Measurements from ENCODE around the gene ALDH8A1.
"Not testable (repeated sequence)": the region's sequence is repeated elsewhere in the genome, so short reads cannot be mapped to it uniquely, and the experiment has no call there.

The ALDH8A1 gene

GRCh38 chr6:134904731-134905130 is 45.2 kb downstream of the ALDH8A1 start:
- not testable (repeated sequence) for H3K36me3 ChIP-seq (ENCODE audit: control insufficient read depth, low read depth, low read length); H3K4me1 ChIP-seq (ENCODE audit: control insufficient read depth, low read depth, low read length); H3K9ac ChIP-seq (ENCODE audit: low read length); H3K27ac ChIP-seq (ENCODE audit: low read length); H3K4me3 ChIP-seq (ENCODE audit: low read length); H3K9me3 ChIP-seq (ENCODE audit: control insufficient read depth, low read depth, low read length); H3K27me3 ChIP-seq (ENCODE audit: control insufficient read depth, insufficient read depth, low read length)

GRCh38 chr6:134903448-134903847 is 46.5 kb downstream of the ALDH8A1 start:
- H3K27me3 ChIP-seq (ENCODE audit: control insufficient read depth, insufficient read depth, low read length): no peaks in the 10 kb centered on the region
- no peaks in the 10 kb centered on the region for H3K36me3 ChIP-seq (ENCODE audit: control insufficient read depth, low read depth, low read length)
- no peaks in the 10 kb centered on the region for H3K9me3 ChIP-seq (ENCODE audit: control insufficient read depth, low read depth, low read length)
- no peak overlapping the region for H3K9ac ChIP-seq (ENCODE audit: low read length)
- H3K4me1 ChIP-seq (ENCODE audit: control insufficient read depth, low read depth, low read length): no peaks in the 10 kb centered on the region
- no peak overlapping the region for H3K4me3 ChIP-seq (ENCODE audit: low read length)
- no peak overlapping the region for H3K27ac ChIP-seq (ENCODE audit: low read length)

- Histone ChIP-seq H3K4me3 (ENCODE audit: low read length) (no peak overlapping the region), H3K9me3 (ENCODE audit: control insufficient read depth, low read depth, low read length) (no peaks in the 10 kb centered on the region), H3K9ac (ENCODE audit: low read length) (no peak overlapping the region), H3K36me3 (ENCODE audit: control insufficient read depth, low read depth, low read length) (no peaks in the 10 kb centered on the region), H3K4me1 (ENCODE audit: control insufficient read depth, low read depth, low read length) (no peaks in the 10 kb centered on the region), H3K27me3 (ENCODE audit: control insufficient read depth, insufficient read depth, low read length) (no peaks in the 10 kb centered on the region), H3K27ac (ENCODE audit: low read length) (no peak overlapping the region)
These were observed 47.0 kb downstream of the ALDH8A1 start for GRCh38 chr6:134902936-134903335.

- Histone ChIP-seq H3K27ac (ENCODE audit: low read length) (no peak overlapping the region), H3K9ac (ENCODE audit: low read length) (no peak overlapping the region)
These were observed 47.6 kb downstream of the ALDH8A1 start for GRCh38 chr6:134902074-134902861.

GRCh38 chr6:134898575-134898974 is 51.3 kb downstream of the ALDH8A1 start:
- H3K4me3 ChIP-seq (ENCODE audit: low read length): no peak overlapping the region
- H3K4me1 ChIP-seq (ENCODE audit: control insufficient read depth, low read depth, low read length): no peaks in the 10 kb centered on the region
- no peaks in the 10 kb centered on the region for H3K36me3 ChIP-seq (ENCODE audit: control insufficient read depth, low read depth, low read length)
- H3K9ac ChIP-seq (ENCODE audit: low read length): no peak overlapping the region
- no peaks in the 10 kb centered on the region for H3K9me3 ChIP-seq (ENCODE audit: control insufficient read depth, low read depth, low read length)
- no peak overlapping the region for H3K27ac ChIP-seq (ENCODE audit: low read length)
- no peaks in the 10 kb centered on the region for H3K27me3 ChIP-seq (ENCODE audit: control insufficient read depth, insufficient read depth, low read length)

More at GRCh38 chr6:134902074-134902861, 47.6 kb downstream of the ALDH8A1 start:
- no peaks in the 10 kb centered on the region for H3K36me3 ChIP-seq (ENCODE audit: control insufficient read depth, low read depth, low read length)
- no peak overlapping the region for H3K4me3 ChIP-seq (ENCODE audit: low read length)
- H3K4me1 ChIP-seq (ENCODE audit: control insufficient read depth, low read depth, low read length): no peaks in the 10 kb centered on the region
- no peaks in the 10 kb centered on the region for H3K9me3 ChIP-seq (ENCODE audit: control insufficient read depth, low read depth, low read length)
- H3K27me3 ChIP-seq (ENCODE audit: control insufficient read depth, insufficient read depth, low read length): no peaks in the 10 kb centered on the region

- H3K9ac ChIP-seq (ENCODE audit: low read length); H3K9me3 ChIP-seq (ENCODE audit: control insufficient read depth, low read depth, low read length); H3K4me3 ChIP-seq (ENCODE audit: low read length); H3K4me1 ChIP-seq (ENCODE audit: control insufficient read depth, low read depth, low read length); H3K27ac ChIP-seq (ENCODE audit: low read length); H3K27me3 ChIP-seq (ENCODE audit: control insufficient read depth, insufficient read depth, low read length); H3K36me3 ChIP-seq (ENCODE audit: control insufficient read depth, low read depth, low read length): not testable (repeated sequence)
These were observed 51.7 kb downstream of the ALDH8A1 start for GRCh38 chr6:134898166-134898565.

GRCh38 chr6:134896910-134897309 is 53.0 kb downstream of the ALDH8A1 start:
- Histone ChIP-seq H3K4me3 (ENCODE audit: low read length) (no peak overlapping the region), H3K9ac (ENCODE audit: low read length) (no peak overlapping the region), H3K9me3 (ENCODE audit: control insufficient read depth, low read depth, low read length) (no peaks in the 10 kb centered on the region), H3K27ac (ENCODE audit: low read length) (no peak overlapping the region), H3K27me3 (ENCODE audit: control insufficient read depth, insufficient read depth, low read length) (no peaks in the 10 kb centered on the region), H3K36me3 (ENCODE audit: control insufficient read depth, low read depth, low read length) (no peaks in the 10 kb centered on the region), H3K4me1 (ENCODE audit: control insufficient read depth, low read depth, low read length) (no peaks in the 10 kb centered on the region)

- Histone ChIP-seq H3K9me3 (ENCODE audit: control insufficient read depth, low read depth, low read length) (no peaks in the 10 kb centered on the region), H3K36me3 (ENCODE audit: control insufficient read depth, low read depth, low read length) (no peaks in the 10 kb centered on the region), H3K27ac (ENCODE audit: low read length) (no peak overlapping the region), H3K9ac (ENCODE audit: low read length) (no peak overlapping the region), H3K4me3 (ENCODE audit: low read length) (no peak overlapping the region), H3K4me1 (ENCODE audit: control insufficient read depth, low read depth, low read length) (no peaks in the 10 kb centered on the region), H3K27me3 (ENCODE audit: control insufficient read depth, insufficient read depth, low read length) (no peaks in the 10 kb centered on the region)
These were observed 55.1 kb downstream of the ALDH8A1 start for GRCh38 chr6:134894800-134895199.

GRCh38 chr6:134892362-134892761 is 57.5 kb downstream of the ALDH8A1 start:
- H3K27ac ChIP-seq (ENCODE audit: low read length): no peak overlapping the region
- H3K9me3 ChIP-seq (ENCODE audit: control insufficient read depth, low read depth, low read length): no peaks in the 10 kb centered on the region
- H3K36me3 ChIP-seq (ENCODE audit: control insufficient read depth, low read depth, low read length): no peaks in the 10 kb centered on the region
- no peak overlapping the region for H3K9ac ChIP-seq (ENCODE audit: low read length)
- H3K4me1 ChIP-seq (ENCODE audit: control insufficient read depth, low read depth, low read length): no peaks in the 10 kb centered on the region
- H3K4me3 ChIP-seq (ENCODE audit: low read length): no peak overlapping the region
- no peaks in the 10 kb centered on the region for H3K27me3 ChIP-seq (ENCODE audit: control insufficient read depth, insufficient read depth, low read length)

GRCh38 chr6:134891633-134892032 is 58.3 kb downstream of the ALDH8A1 start:
- no peaks in the 10 kb centered on the region for H3K9me3 ChIP-seq (ENCODE audit: control insufficient read depth, low read depth, low read length)
- no peaks in the 10 kb centered on the region for H3K36me3 ChIP-seq (ENCODE audit: control insufficient read depth, low read depth, low read length)
- H3K27ac ChIP-seq (ENCODE audit: low read length): no peak overlapping the region
- no peaks in the 10 kb centered on the region for H3K4me1 ChIP-seq (ENCODE audit: control insufficient read depth, low read depth, low read length)
- H3K4me3 ChIP-seq (ENCODE audit: low read length): no peak overlapping the region
- H3K27me3 ChIP-seq (ENCODE audit: control insufficient read depth, insufficient read depth, low read length): no peaks in the 10 kb centered on the region
- H3K9ac ChIP-seq (ENCODE audit: low read length): no peak overlapping the region

- Histone ChIP-seq H3K27ac (ENCODE audit: low read length) (no peak overlapping the region), H3K36me3 (ENCODE audit: control insufficient read depth, low read depth, low read length) (no peaks in the 10 kb centered on the region), H3K4me1 (ENCODE audit: control insufficient read depth, low read depth, low read length) (no peaks in the 10 kb centered on the region), H3K27me3 (ENCODE audit: control insufficient read depth, insufficient read depth, low read length) (no peaks in the 10 kb centered on the region), H3K9me3 (ENCODE audit: control insufficient read depth, low read depth, low read length) (no peaks in the 10 kb centered on the region), H3K4me3 (ENCODE audit: low read length) (no peak overlapping the region), H3K9ac (ENCODE audit: low read length) (no peak overlapping the region)
These were observed 61.6 kb downstream of the ALDH8A1 start for GRCh38 chr6:134888316-134888715.

- Histone ChIP-seq H3K27me3 (ENCODE audit: control insufficient read depth, insufficient read depth, low read length) (no peaks in the 10 kb centered on the region), H3K36me3 (ENCODE audit: control insufficient read depth, low read depth, low read length) (no peaks in the 10 kb centered on the region), H3K4me1 (ENCODE audit: control insufficient read depth, low read depth, low read length) (no peaks in the 10 kb centered on the region), H3K9ac (ENCODE audit: low read length) (no peak overlapping the region), H3K9me3 (ENCODE audit: control insufficient read depth, low read depth, low read length) (no peaks in the 10 kb centered on the region), H3K4me3 (ENCODE audit: low read length) (no peak overlapping the region), H3K27ac (ENCODE audit: low read length) (no peak overlapping the region)
These were observed 65.1 kb downstream of the ALDH8A1 start for GRCh38 chr6:134884752-134885151.

All from iPS-18a (cell line).